Chondrocyte (in vitro differentiated cells): ENCODE results near the gene GYG2. TPM values are rescaled to one million over a fixed set of nuclear protein-coding genes. Genes with fewer than 3 reads are reported as not detected.

ENCODE experiments used
- DNase-seq: peaks from one replicate; pipeline ENCODE4 v3.0.0; 2021; ENCODE audit warnings: mixed read lengths, low spot score
- H3K27ac Mint-ChIP-seq: one replicate; pipeline ENCODE4 v1.8.0; 2021; ENCODE audit warnings: mild to moderate bottlenecking, moderate library complexity, mixed read lengths; ENCODE audit not compliant: unreplicated experiment
- H3K27me3 Mint-ChIP-seq: 2 replicates; pipeline ENCODE4 v1.8.0; 2021; ENCODE audit warnings: low read depth, mixed read lengths
- H3K36me3 Mint-ChIP-seq: 2 replicates; pipeline ENCODE4 v1.8.0; 2021; ENCODE audit warnings: low read depth, mixed read lengths
- H3K4me1 Mint-ChIP-seq: 2 replicates; pipeline ENCODE4 v1.8.0; 2021; ENCODE audit warnings: low read depth, mild to moderate bottlenecking, mixed read lengths
- H3K4me3 Mint-ChIP-seq: one replicate; pipeline ENCODE4 v1.8.0; 2021; ENCODE audit warnings: mild to moderate bottlenecking, moderate library complexity, mixed read lengths; ENCODE audit not compliant: unreplicated experiment
- H3K9me3 Mint-ChIP-seq: 2 replicates; pipeline ENCODE4 v1.8.0; 2021; ENCODE audit warnings: low read depth, mixed read lengths
- CTCF ChIP-seq: fragments of 200-600 bp; sonication (generic); IDR thresholded peaks from 2 replicates; pipeline ENCODE4 v1.5.0; 2021; ENCODE audit warnings: antibody characterized with exemption, mild to moderate bottlenecking, moderate library complexity
- total RNA-seq: library from RNA; stranded (reverse); gene quantifications from 3 replicates; pipeline ENCODE4 v1.2.1, GENCODE V29; 2021

The GYG2 gene
- total RNA-seq, 1 donor from 2014 or later, result 12.1 TPM

GRCh38 chrX:2831471-2832228, 2.9 kb downstream of the GYG2 start:
- Mint-ChIP-seq H3K4me1 (peaks cover 9% of the 10 kb centered on the region), H3K4me3 (no peak overlapping the region), H3K27ac (no peak overlapping the region), H3K36me3 (peaks cover 6% of the 10 kb centered on the region), H3K27me3 (no peaks in the 10 kb centered on the region), H3K9me3 (peaks cover 6% of the 10 kb centered on the region)
- no peak for DNase-seq
- TF ChIP-seq CTCF, result no peak

DNA sequence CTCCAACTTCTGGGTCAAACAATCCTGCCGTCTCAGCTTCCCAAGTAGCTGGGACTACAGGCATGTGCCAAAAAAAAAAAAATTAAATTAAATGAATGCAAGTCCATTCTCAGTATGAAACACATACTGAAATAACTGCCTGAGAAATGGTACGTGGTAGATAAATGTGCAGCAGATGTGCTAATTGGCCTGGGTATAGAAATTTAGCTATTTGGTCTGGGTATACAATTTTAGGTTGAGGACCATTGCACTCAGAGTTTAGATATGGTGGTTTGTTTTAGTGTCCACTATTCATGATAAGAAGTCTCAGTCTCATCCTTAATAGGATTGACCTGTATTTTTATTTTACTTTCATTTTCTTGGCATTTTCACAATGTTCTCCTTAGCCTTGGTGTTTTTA, 9.2 kb downstream of the GYG2 start:
- H3K4me3 Mint-ChIP-seq, result no peak overlapping the region
- DNase-seq, result no peak
- peaks cover 37% of the 10 kb centered on the region for H3K9me3 Mint-ChIP-seq
- peaks cover 14% of the 10 kb centered on the region for H3K36me3 Mint-ChIP-seq
- no peak for TF ChIP-seq CTCF
- H3K27ac Mint-ChIP-seq, result no peak overlapping the region
- peaks cover 18% of the 10 kb centered on the region for H3K4me1 Mint-ChIP-seq
- H3K27me3 Mint-ChIP-seq, result no peaks in the 10 kb centered on the region

DNA sequence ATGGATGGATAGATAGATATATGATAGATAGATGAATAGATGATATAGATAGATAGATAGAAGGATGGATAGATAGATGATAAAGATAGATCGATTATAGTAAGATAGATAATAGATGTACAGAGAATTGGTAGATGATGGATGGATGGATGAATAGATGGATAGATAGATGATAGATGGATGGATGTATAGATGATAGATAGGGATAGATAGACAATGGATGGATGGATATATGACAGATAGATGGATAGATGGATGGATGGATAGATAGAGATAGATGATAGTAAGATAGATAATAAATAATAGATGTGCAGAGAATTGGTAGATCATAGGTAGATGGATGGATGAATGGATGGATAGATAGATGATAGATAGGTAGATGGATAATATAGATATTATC, 12.2 kb downstream of the GYG2 start:
- Mint-ChIP-seq H3K4me3 (no peak overlapping the region), H3K36me3 (peaks cover 10% of the 10 kb centered on the region), H3K27me3 (no peaks in the 10 kb centered on the region), H3K9me3 (peaks cover 34% of the 10 kb centered on the region), H3K4me1 (peaks cover 18% of the 10 kb centered on the region), H3K27ac (no peak overlapping the region)
- no peak for TF ChIP-seq CTCF
- no peak for DNase-seq

- Mint-ChIP-seq H3K9me3 (peaks cover 31% of the 10 kb centered on the region), H3K4me1 (peaks cover 18% of the 10 kb centered on the region), H3K27ac (peak overlapping the region; percentile 70), H3K36me3 (peaks cover 9% of the 10 kb centered on the region), H3K27me3 (no peaks in the 10 kb centered on the region), H3K4me3 (peak overlapping the region; percentile 31)
- TF ChIP-seq CTCF, result no peak
- no peak for DNase-seq
Observed at GRCh38 chrX:2841537-2841936, 12.8 kb downstream of the GYG2 start.

GRCh38 chrX:2846992-2847391, 18.3 kb downstream of the GYG2 start:
- Mint-ChIP-seq H3K27ac (no peak overlapping the region), H3K4me3 (no peak overlapping the region), H3K27me3 (no peaks in the 10 kb centered on the region), H3K4me1 (peaks cover 49% of the 10 kb centered on the region), H3K9me3 (no peaks in the 10 kb centered on the region), H3K36me3 (no peaks in the 10 kb centered on the region)
- no peak for DNase-seq
- TF ChIP-seq CTCF, result no peak
